Stimulated activated CD8-positive, alpha-beta memory T cell treated with anti-CD3 and anti-CD28 coated beads, Interleukin-4, amount 100 ng/mL, for 48 hours (primary cell): ENCODE measurements around the gene DIPK1A.
A peak's percentile ranks its signal among the peaks of the same experiment; 100 is the strongest.

ENCODE experiments used
- DNase-seq: peaks from one replicate; pipeline ENCODE4 v3.0.0-alpha.2; 2020

DIPK1A gene

DNA sequence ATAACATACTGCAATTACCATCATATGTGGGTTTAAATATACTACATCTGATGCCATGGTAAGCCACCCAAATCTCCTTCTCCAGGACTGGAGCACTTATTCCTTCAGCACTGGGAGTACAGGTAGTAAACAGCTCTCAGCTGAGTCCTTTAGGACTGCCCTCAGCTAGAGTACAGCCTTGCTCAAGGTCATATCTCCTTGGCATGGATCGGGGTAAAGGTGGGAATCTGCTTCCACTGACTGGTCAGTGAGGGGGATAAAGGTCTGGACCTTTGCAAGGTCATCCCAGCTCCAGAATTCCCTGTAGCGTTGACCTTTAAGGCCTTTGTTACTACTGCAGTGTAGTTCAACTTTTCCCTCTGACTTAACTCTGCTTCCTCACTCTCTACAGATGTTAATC lies 90.7 kb downstream of the DIPK1A start:
- no peak for DNase-seq

DNA sequence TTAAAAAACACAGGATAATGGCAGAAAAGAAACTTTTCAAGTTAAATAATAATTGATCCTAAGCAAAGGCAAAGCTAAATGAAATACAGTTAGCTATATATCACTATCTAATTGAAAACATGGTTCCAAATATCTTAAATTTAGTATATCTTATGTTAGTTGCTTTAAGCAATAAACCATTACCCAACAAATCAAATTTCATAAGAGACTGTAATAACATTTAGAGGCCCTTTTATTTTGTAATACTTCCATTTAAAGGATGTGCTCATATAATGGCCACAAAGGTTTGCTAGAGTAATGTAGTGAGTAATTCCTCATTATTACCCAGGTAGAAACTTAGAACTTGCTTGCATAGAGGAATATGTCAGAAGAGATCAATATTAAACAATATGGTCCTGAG lies 97.1 kb downstream of the DIPK1A start:
- no peak for DNase-seq

DNA sequence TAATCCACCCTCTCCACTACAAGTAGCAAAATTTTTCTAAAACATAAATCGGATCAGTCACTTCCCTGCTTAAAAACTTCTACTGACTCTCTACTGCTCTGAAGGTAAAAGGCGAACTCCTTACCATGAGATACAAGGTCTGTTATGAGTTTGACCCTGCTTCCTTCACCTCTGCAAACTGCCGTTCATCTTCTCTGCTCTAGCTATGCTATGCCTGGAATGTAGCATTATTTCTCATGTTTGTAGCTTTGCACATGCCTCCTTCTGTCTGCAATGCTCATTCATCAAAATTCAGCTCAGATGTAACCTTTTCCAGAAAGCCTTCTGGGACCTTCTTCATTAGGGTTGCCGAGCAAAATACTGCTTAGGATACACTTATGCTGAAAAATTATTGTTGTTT lies 98.7 kb downstream of the DIPK1A start:
- DNase-seq: no peak

DNA sequence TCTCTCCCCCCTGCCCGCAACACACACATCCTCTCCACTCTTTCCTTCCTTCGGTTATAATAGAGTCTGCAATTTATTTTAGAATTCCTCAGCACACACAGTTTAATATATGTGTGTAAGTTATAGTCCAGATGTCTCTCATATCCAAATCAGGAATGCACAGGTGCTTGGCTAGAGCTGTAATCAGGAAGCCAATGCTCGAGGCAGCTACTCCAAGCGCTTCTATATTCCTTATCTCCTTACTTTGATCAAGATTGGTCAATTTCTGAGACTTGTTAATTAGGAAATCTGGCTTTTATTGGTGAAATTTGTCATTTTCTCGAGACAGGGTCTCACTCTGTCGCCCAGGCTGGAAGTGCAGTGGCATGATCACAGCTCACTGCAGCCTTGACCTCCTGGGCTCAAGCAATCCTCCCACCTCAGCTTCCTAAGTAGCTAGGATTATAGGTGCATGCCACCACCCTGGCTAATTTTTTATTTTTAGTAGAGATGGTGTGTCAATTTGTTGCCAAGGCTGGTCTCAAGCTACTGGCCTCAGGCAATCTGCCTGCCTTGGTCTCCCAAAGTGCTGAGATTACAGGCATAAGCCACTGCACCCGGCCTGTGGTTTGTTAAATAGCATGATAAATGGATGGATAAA lies 101.7 kb downstream of the DIPK1A start:
- DNase-seq: no peak

DNA sequence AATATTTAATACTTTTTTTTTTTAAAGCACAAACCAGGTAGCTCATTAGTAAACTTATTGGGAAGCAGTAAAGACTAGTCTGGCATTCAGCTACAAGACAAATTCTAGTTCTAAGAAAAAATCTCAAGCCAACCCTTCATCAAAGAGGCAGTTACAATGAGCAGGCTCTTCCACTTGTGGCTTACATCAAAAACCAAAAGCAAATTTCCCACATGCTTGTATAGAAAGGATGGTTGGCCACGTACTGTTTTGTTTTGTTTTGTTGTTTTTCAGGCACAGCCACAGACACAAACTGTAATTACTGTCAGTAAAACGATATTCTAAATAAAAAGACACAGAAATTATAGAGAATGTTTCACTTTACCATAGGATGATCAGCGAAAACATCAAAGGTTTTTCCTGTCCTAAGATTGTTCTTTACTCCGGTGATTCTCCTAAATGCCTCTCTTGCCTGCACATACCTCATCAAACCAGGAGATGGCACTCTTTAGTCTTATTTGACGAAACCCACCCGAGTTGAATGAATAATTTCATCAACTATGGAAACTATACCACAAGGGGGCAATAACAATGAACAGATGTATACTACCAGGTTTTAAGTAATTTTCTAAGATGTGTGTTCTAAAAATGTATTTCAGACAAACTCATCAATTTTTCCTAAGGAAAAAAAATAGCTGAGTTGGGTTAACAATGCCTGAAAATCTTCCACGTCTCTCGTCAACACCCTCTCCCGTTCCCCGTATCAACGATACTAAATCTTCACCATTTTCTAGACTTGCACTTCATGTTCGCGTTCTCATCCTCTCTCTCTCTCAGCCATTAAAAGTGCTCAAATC lies 102.5 kb downstream of the DIPK1A start:
- DNase-seq: peak; percentile 49

DNA sequence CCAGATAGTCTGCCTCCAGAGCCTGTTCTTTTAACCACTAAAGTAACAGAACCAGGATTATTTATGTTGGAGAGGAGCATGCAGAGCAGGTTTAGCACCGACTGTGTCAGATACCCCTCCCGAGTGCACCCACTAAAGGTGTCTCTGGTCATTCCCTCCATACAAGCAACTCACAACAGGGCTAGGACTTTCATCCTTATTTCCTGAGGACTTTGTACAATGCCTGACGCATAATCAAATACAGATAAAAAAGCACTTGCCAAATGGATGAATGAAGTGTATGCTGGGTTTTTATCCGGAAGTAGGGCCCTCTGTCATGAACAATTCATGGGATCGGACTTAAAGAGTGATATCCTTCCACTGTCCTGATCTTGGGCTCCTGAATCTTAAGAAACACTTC lies 103.4 kb downstream of the DIPK1A start:
- DNase-seq: no peak

DNA sequence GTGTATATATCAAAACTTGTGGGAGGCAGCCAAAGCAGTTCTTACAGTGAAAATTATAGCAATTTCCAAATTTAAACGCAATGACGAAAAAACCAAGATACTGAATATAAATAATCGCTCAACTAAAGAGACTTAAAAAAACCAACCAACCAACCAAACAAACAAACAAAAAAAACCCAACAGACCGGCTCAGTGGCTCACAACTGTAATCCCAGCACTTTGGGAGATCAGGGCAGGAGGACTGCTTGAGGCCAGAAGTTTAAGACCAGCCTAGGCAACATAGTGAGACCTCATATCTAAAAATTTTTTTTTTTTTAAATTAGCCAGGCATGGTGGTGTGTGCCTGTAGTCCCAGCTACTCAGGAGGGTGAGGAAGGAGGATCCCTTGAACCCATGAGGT lies 106.0 kb downstream of the DIPK1A start:
- no peak for DNase-seq

DNA sequence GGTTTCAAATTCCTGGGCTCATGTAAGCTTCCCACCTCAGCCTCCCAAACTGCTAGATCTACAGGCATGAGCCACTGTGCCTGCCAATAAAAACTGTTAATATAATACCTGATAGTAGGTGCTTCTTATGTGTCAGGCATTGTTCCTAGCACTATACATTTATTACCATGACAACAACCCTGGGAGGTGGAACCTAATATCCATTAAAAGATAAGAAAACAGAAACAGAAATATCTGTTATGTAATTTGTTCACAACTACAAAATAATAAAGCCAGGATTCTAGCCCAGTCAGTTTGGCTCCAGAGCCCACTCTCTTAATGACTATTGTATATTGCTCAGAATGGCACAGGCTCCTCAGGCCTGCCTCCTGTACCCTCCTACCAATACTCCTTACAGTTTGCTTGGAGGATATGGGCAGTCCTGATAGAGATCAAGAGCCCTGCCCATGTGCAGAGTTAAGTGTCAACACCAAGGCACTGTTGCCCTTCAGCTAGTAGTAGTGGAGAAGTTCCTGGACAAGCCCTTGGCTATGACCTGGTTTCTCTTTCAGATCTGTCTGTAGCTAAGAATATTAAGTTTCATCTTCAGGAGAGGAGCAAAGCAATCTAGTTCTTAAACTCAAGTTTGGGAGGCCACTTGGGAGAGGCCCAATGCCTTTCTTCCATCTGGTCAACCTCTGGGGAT lies 107.0 kb downstream of the DIPK1A start:
- no peak for DNase-seq

DNA sequence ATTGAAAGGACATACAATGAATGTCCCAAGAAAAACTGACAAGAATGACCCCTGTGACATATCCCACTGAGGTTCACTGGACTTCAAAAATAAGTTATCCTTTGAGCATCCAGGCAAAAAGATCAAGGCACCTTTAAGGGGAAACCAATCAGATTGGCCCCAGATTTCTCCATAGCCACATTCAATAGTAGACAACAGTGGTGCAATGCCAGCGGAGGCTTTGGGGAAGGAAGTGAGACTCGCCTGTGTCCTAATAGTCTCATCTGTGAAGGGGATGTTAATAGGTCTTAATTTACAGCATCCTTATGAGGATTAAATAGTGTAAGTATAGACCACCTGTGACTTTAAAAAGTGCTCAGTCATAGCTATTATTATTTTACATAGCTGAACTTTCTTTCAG lies 108.0 kb downstream of the DIPK1A start:
- DNase-seq: no peak

DNA sequence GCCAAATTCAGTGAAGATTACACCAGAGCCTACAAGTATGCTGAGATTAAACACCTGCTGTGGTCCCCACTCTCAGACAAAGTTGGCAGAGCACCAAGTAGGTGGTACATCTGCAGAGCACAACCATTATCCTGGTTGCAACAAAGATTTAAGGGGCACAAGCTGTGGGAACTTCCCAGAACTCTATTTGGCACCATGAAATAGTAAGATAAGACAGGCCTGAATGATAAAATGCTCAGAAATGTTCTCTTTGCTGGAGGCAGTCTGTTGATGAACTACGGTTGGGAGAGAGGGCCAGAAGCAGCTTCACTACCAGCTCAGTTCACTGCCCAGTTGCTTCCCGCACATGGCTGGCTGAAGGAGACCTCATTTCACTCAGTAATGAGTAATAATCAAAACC lies 109.5 kb downstream of the DIPK1A start:
- DNase-seq: no peak

DNA sequence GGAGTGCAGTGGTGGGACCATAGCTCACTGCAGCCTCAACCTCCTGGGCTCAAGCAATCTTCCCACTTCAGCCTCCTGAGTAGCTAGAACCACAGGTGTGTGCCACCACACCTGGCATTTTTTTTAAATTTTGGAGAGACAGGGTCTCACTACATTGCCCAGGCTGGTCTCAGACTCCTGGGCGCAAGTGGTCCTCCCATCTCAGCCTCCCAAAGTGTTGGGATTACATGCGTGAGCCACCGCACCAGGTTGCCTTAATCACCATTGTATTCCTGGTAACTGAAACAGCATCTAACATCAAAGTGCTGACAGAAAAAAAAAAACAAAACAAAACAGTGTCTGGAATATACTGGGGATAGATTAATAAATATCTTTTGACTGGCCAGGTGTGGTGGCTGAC lies 111.2 kb downstream of the DIPK1A start:
- no peak for DNase-seq

DNA sequence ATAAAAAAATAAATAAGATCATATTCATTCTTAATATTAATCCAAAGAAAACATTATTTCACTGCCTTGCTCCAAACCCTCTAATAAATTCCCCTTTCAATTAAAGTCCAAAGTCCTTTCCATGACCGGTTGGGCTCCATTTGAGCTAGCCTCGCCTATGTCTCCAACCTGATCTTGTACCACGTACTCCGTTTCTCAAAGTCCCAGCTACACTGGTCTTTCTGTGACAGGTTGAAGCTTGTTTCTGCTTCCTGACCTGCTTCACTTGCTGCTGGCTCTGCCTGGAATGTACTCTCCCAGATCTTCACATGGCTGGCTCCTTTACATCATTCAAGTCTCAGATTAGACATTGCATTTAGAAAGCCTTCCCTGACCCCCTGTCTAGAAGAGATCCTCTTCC lies 113.1 kb downstream of the DIPK1A start:
- no peak for DNase-seq

DNA sequence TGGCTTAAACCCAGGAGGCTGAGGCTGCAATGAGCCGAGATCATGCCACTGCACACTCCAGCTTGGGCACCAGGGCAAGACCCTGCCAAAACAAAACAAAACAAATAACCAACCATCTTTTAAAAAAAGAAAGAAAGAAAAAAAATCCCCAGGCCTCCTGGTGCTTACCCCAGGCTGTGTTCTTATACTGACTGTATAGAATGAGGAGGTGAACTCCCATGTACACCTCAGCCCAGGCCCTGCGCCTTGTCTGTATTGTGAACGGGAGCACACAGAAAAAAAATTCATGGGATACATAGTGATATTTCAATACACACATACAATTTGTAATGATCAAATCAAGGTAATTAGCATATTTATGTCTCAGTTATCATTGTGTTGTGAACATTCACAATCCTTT lies 115.4 kb downstream of the DIPK1A start:
- no peak for DNase-seq

DNA sequence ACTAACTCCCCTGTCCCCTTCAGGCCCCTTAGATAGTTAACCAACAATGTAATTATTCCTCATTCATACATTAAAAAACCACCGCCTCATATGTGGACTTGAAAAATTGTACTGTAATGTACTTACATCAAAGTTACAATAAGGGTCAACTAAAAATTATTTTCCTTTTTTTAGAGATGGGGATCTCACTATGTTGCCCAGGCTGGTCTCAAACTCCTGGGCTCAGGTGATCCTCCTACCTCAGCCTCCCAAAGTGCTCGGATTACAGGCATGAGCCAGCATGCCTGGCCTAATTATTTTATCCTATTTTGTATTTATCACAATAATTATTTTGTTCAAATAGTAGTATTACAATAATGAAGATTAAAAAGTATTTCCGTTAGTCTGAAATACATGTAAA lies 116.8 kb downstream of the DIPK1A start:
- no peak for DNase-seq

DNA sequence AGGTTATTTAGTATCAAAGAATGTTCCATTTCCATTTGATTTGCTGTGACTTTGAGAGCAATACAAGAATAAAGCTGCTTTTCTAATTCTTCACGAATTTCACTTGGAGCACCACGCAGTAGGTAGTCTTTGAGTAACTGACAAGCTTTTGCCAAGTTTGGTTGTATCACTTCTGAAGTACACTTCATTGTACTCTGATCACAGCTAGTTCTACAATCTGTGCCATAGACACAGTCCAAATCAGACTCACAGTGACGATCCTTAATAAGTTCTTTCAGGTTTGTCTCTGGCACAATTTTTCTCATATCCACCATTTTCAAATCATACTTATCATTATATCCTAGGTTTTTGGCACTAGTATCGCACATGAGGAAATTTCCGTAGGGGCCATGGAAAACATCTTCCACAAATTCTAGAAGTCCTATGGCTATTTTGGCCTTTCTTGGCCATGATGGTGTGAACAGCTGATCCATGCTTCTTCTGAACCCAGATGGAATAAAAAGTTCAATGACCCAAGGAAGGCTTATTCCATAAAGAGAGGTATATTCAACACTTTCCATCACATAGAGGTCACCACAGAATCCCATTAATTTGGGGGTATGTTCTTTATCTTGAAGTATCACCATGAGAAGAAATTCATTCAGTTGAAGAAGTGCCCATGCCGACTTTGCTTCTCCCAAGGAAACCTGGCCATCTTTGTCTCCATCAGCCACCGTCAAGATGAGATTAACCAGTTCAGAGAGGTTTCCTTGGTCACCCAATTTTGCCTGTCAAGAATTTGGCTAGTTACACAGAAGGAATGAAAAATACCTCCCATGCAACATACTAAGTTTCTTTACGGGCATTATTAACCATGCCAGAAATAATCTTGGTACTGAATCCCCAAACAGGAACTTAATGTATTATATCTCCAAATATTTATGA lies 117.6 kb downstream of the DIPK1A start:
- DNase-seq: no peak

DNA sequence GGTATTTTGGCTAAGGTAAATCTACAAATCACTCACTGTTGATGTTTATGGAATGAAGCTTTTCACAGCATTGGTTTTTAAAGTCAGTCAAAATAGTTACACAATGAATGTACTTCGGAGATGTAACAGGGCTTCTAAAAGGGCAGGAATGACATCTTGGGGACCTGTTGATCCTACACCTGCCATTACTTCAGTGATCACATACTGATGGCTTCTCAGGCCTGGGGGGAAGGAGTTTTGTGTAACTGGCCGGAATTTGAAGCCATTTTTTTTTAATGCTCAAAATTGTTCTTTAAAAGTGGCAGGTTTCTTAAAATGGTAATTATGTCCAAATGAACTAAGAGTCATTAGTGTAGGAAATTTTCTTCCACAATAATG lies 118.2 kb downstream of the DIPK1A start:
- DNase-seq: no peak

DNA sequence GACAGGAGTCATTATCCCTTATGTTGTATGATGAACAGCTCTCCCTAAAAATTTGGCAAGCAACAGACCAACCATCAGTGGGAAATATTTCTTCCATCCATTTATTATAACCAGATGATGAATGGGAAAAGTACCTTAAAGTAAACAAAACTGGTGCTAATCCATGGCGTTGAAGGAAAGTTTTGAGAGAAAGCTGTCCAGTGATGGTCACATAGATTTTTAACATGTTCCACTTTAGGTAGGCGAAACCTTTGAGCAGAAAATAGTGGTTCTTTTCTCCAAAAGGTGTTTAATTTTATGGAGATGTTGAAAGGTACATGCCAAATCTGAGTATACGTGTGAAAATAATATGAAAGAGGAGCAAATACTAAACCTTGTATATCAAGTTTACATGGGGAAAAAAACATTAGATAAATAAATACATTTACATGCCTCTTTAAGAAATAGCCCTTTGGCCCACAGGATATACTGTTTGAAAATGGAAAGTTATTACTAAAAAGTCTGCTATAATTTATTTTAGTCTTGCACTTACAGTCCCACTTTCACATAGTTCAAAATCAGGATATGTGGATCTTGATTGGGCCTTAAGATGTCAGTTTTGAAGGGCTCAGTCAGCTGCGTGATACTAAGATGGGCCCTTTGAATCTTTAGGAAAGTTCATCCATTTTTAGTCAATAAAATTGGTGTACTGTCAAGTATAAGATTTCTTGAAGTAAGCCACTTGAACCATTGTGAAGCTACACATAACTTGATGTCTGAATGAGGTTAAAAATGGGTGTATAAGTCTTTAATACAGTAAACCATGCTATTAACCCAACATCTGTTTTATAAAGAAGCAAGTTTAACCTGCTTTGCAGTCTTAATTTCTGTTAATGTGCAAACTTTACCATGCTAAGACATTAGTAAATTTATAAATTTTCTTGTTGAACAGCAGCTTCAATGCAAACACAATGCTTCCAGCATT lies 118.9 kb downstream of the DIPK1A start:
- DNase-seq: no peak

DNA sequence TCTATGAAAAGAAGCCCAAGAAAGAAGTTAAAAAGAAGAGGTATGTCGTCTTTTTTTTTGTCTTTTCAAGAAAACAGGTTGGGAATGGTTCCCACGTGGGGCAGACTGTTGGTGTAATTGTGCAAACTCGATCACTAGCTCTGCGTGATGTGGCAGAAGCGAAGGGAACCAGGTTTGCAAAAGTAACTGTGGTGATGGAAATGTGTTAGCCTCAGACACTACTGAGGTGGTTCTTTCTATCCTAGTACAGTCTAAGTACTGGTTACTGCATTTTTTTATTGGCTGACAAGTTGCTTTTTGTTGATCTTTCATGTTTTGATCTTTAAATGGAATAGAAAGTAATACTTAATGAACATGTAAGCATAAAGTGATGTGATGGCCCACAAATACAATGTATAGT lies 120.7 kb downstream of the DIPK1A start:
- no peak for DNase-seq

DNA sequence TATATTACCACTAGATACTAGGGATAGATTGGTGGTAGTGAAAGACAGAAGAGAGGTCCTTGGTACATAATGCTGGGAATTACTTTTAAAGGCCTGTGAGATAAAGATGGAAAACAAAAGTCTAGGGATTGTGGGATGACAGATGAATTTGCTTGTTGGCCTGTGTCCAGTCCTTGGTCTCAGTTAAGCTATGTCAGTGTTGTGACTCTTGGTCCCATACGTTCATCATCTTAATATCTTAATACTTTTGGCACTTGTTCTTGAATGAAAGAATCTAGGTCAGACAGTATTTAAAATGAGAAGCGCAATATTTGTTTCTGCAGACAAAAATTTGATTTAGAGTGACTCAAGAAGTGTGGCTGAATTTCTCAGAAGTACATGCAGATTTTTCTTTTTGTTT lies 121.8 kb downstream of the DIPK1A start:
- no peak for DNase-seq

DNA sequence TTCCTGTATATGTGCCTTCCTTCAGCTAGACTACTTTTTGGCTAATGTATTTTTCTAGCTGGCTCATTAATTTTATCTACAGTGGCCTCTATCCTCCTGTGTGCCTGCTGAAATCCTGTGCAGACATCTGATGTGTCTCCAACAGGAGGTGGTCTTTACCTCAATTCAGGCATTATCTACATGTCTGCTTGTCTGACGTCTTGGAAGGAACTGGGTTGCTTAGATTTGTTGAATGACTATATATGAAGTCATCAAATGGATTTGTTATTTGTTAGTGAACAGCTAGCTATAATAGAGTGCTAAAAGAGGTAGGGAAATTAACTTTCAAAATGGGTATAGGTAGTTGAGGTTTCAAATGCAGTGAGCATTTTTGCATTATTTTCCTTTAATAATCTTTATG lies 122.7 kb downstream of the DIPK1A start:
- DNase-seq: no peak

DNA sequence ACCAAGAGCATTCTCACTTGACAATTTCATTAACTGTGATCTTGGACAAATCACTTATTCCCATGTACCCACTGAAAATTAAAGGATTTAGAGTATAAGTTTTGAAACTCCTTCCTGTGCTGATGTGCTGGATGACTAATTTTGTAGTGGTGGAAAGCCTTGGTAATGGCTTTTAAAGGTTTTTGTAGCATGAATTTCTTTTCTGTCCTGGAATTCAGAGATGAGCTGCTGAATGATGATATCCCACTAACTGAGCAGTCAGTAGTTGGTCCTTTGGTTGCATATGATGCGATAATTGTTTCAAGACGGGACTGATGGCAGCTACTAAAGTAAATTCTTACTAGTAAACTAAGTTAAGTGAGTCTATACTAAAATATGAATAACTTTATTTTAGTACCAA lies 124.2 kb downstream of the DIPK1A start:
- DNase-seq: no peak

DNA sequence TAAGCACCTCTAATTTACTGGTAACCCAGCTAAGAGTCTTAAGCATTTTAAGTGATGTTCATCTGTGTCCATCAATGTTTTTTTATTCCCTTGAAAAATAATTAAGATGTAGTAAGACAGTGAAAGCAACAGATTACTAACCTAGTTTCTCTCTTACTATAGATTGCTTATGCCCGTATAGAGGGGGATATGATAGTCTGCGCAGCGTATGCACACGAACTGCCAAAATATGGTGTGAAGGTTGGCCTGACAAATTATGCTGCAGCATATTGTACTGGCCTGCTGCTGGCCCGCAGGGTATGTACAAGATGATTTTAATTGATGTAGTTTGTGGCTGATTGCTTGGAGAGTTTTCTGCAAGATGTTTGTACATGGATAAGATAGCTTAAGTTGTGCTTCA lies 126.6 kb downstream of the DIPK1A start:
- no peak for DNase-seq
